GM12872 (cell line): Measurements from ENCODE around the gene DHFR.

Source experiments
- CTCF ChIP-seq: IDR thresholded peaks from 3 replicates; pipeline ENCODE4 v1.5.1; 2011; ENCODE audit warnings: low read depth, mild to moderate bottlenecking, low read length, moderate library complexity; ENCODE audit not compliant: insufficient read depth

The DHFR gene

DNA sequence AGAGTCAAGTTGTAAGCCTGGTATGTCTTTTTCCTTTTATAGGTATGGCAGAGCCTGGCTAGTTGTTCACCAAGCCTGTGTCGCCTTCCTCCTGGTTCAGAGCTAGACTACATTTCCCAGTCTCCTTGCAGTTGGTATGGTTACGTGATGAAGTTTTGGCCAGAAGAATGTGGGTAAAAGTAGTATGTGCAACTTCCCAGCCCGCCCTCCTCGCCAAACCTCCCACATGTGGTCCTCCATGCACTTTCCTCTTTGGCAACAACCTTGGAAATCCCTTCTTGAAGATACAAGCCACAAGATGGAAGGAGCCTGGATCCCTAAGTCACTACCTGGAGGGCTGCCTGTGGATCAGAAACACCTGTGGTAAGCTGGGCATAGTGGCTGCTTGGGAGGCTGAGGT lies 36.3 kb downstream of the DHFR start:
- no peak for TF ChIP-seq CTCF

DNA sequence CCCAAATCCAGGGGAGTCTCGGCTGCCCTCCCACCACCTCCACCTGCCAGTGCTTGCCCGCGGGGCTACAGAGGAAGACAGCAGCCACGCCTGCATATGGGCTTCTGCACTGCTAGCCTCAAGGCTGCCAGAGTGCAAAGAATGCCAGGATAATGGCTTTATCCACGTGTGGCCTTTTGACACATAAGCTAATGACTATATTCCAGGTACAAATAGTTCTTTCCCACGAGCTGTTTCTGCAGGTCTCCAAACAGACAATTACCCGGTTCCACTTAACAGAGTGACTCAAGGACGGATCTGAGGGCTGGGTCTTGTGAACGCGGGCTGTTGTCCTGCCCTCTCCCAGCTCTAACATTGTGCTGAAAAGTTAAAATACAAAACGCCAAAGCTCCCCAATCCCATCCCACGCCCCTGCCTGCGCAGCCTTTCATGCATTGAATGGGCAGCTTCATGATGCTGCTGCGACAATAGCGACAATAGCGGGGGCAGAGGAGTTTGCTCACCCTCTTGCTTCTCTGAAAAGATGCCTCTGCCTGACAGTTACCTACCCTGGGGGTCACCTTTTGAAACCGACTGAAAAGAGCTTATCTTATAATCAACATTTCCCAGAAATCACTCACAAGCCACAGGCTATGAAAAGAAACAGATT lies 39.4 kb downstream of the DHFR start:
- no peak for TF ChIP-seq CTCF

GRCh38 chr5:80609692-80610091 lies 45.1 kb downstream of the DHFR start:
- TF ChIP-seq CTCF = no peak

- no peak for TF ChIP-seq CTCF
Measured at GRCh38 chr5:80608731-80609130, 46.1 kb downstream of the DHFR start.

DNA sequence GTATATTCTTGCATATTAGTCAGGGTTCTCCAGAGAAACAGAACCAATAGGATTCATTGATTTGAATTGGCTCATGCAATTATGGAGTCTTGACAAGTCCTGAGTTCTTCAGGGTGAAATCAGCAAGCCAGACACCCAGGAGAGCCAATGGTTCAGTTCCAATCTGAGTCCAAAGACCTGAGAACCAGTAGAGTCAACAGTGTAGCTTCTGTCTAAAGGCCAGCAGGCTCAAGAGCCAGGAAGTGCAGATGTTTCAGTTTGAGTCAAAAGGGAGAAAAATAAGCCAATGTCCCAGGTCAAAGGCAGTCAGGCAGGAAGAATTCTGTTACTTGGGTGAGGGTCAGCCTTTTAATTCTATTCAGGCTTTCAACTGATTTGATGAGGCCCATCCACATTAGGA lies 47.0 kb downstream of the DHFR start:
- no peak for TF ChIP-seq CTCF

GRCh38 chr5:80607343-80607742 lies 47.4 kb downstream of the DHFR start:
- TF ChIP-seq CTCF = no peak

DNA sequence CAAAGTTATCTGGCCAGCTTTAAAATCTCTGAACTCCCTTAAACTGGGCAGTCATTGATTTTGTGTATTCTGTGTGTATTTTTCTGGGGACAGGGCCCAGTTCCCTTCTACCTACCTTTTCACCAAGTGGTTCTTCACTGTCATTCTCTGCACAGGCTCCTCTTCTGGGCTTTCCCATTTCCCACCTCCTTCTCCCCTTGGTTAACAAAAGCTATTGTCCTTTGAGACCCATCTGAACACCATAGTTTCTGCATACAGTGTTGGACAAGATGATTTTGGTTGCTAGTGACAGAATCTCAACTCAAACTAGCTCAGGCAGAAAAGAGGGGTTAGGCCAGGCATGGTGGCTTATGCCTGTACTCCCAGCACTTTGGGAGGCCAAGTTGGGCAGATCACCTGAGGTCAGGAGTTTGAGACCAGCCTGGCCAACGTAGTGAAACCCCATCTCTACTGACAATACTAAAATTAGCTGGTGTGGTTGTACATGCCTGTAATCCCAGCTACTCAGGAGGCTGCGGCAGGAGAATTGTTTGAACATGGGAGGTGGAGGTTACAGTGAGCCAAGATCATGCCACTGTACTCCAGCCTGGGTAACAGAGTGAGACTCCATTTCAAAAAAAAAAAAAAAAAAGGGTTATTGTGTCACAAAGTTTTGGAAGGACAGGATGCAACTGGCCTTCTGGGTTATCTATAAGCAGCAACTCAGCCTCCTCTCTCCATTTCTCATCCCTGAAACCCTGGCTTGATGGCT lies 53.7 kb downstream of the DHFR start:
- no peak for TF ChIP-seq CTCF
